Measurements from ENCODE around the gene DPEP1. TPM values are rescaled to one million over a fixed set of nuclear protein-coding genes. Genes with fewer than 3 reads are reported as not detected.
A peak's percentile ranks its signal among the peaks of the same experiment; 100 is the strongest.

DPEP1 gene
- polyA plus RNA-seq, 4 donors = 3.8 to 51.1 (median 27.2) TPM

- no peak for DNase-seq (ENCODE audit: low read depth in 4 of 4, low spot score in 3 of 4)
Measured at GRCh38 chr16:89596061-89596689, 17.3 kb upstream of the DPEP1 start.

- DNase-seq (ENCODE audit: low read depth in 4 of 4, low spot score in 3 of 4) = no peak
Measured at GRCh38 chr16:89596957-89597649, 16.3 kb upstream of the DPEP1 start.

GRCh38 chr16:89598199-89598598 lies 15.2 kb upstream of the DPEP1 start:
- DNase-seq (ENCODE audit: low read depth in 4 of 4, low spot score in 3 of 4) = no peak

- DNase-seq (ENCODE audit: low read depth in 4 of 4, low spot score in 3 of 4) = no peak
Measured at GRCh38 chr16:89599451-89599858, 14.0 kb upstream of the DPEP1 start.

GRCh38 chr16:89599902-89600301 lies 13.5 kb upstream of the DPEP1 start:
- no peak for DNase-seq (ENCODE audit: low read depth in 4 of 4, low spot score in 3 of 4)

GRCh38 chr16:89600427-89600826 lies 13.0 kb upstream of the DPEP1 start:
- no peak for DNase-seq (ENCODE audit: low read depth in 4 of 4, low spot score in 3 of 4)

- no peak for DNase-seq (ENCODE audit: low read depth in 4 of 4, low spot score in 3 of 4)
Measured at GRCh38 chr16:89600956-89601355, 12.5 kb upstream of the DPEP1 start.

GRCh38 chr16:89601906-89602272 lies 11.6 kb upstream of the DPEP1 start:
- no peak for DNase-seq (ENCODE audit: low read depth in 4 of 4, low spot score in 3 of 4)

GRCh38 chr16:89602273-89602951 lies 11.0 kb upstream of the DPEP1 start:
- peak; percentile 71 to 89 (median 76) for DNase-seq (ENCODE audit: low read depth in 4 of 4, low spot score in 3 of 4)

- no peak for DNase-seq (ENCODE audit: low read depth in 4 of 4, low spot score in 3 of 4)
Measured at GRCh38 chr16:89602952-89603590, 10.4 kb upstream of the DPEP1 start.

- DNase-seq (ENCODE audit: low read depth in 4 of 4, low spot score in 3 of 4) = no peak
Measured at GRCh38 chr16:89604764-89605163, 8.7 kb upstream of the DPEP1 start.

GRCh38 chr16:89605186-89605970 lies 8.1 kb upstream of the DPEP1 start:
- no peak for DNase-seq (ENCODE audit: low read depth in 4 of 4, low spot score in 3 of 4)

GRCh38 chr16:89606006-89606405 lies 7.4 kb upstream of the DPEP1 start:
- no peak for DNase-seq (ENCODE audit: low read depth in 4 of 4, low spot score in 3 of 4)

- no peak for DNase-seq (ENCODE audit: low read depth in 4 of 4, low spot score in 3 of 4)
Measured at GRCh38 chr16:89607453-89607852, 6.0 kb upstream of the DPEP1 start.

- no peak for DNase-seq (ENCODE audit: low read depth in 4 of 4, low spot score in 3 of 4)
Measured at GRCh38 chr16:89607937-89608740, 5.3 kb upstream of the DPEP1 start.

- DNase-seq (ENCODE audit: low read depth in 4 of 4, low spot score in 3 of 4) = no peak
Measured at GRCh38 chr16:89610108-89610453, 3.4 kb upstream of the DPEP1 start.

- DNase-seq (ENCODE audit: low read depth in 4 of 4, low spot score in 3 of 4) = no peak
Measured at GRCh38 chr16:89612415-89613166, 851 bp upstream of the DPEP1 start.

- no peak for DNase-seq (ENCODE audit: low read depth in 4 of 4, low spot score in 3 of 4)
Measured at GRCh38 chr16:89613954-89614459, 565 bp downstream of the DPEP1 start.

GRCh38 chr16:89615176-89615575 lies 1.7 kb downstream of the DPEP1 start:
- DNase-seq (ENCODE audit: low read depth in 4 of 4, low spot score in 3 of 4) = no peak
